HepG2 (cell line): ENCODE results near the gene PRDX5. TPM values are rescaled to one million over a fixed set of nuclear protein-coding genes. Genes with fewer than 3 reads are reported as not detected.

Experiments used
- MAFG ChIP-seq: sonication (generic); formaldehyde crosslinking; IDR thresholded peaks from 2 replicates; pipeline ENCODE4 v1.5.1; 2020; ENCODE audit warnings: mild to moderate bottlenecking, missing genetic modification reagents
- MAFK ChIP-seq, 2 experiments: IDR thresholded peaks in 1 of 2; conservative IDR thresholded peaks in 1 of 2; 2 replicates each; pipeline ENCODE4 v1.6.1; 2011; ENCODE audit warnings: improper control_type of control experiment in 2 of 2, low read length in 2 of 2
- MTA1 ChIP-seq: sonication (generic); formaldehyde crosslinking; IDR thresholded peaks from 2 replicates; pipeline ENCODE4 v1.4.0; 2020; ENCODE audit warnings: missing genetic modification reagents, mild to moderate bottlenecking, borderline replicate concordance
- MYPOP ChIP-seq: sonication (generic); formaldehyde crosslinking; IDR thresholded peaks from 2 replicates; pipeline ENCODE4 v1.8.1; 2023; ENCODE audit warnings: mild to moderate bottlenecking, moderate library complexity, missing genetic modification reagents
- PREB ChIP-seq: sonication (generic); formaldehyde crosslinking; IDR thresholded peaks from 2 replicates; pipeline ENCODE4 v1.4.0; 2020; ENCODE audit warnings: missing genetic modification reagents
- SIX4 ChIP-seq: sonication (generic); formaldehyde crosslinking; IDR thresholded peaks from 2 replicates; pipeline ENCODE4 v1.4.0; 2020; ENCODE audit warnings: missing genetic modification reagents
- SMYD3 ChIP-seq: sonication (generic); formaldehyde crosslinking; IDR thresholded peaks from 2 replicates; pipeline ENCODE4 v1.8.1; 2023; ENCODE audit warnings: mild to moderate bottlenecking, missing genetic modification reagents
- THRA ChIP-seq: sonication (generic); formaldehyde crosslinking; IDR thresholded peaks from 2 replicates; pipeline ENCODE4 v1.4.0; 2020; ENCODE audit warnings: missing genetic modification reagents, borderline replicate concordance
- TP53 ChIP-seq: sonication (generic); formaldehyde crosslinking; conservative IDR thresholded peaks from 2 replicates; pipeline ENCODE4 v1.4.0; 2020; ENCODE audit warnings: missing genetic modification reagents
- ZBTB2 ChIP-seq: sonication (generic); formaldehyde crosslinking; IDR thresholded peaks from 2 replicates; pipeline ENCODE4 v1.8.0; 2022; ENCODE audit warnings: low read depth, missing genetic modification reagents
- ZEB1 ChIP-seq: IDR thresholded peaks from 2 replicates; pipeline ENCODE4 v1.6.1; 2012; ENCODE audit warnings: mild to moderate bottlenecking, low read depth, inconsistent platforms; ENCODE audit not compliant: insufficient replicate concordance
- ZNF253 ChIP-seq: sonication (generic); formaldehyde crosslinking; IDR thresholded peaks from 2 replicates; pipeline ENCODE4 v1.8.0; 2022; ENCODE audit warnings: mild to moderate bottlenecking, missing genetic modification reagents, borderline replicate concordance
- ZNF607 ChIP-seq: sonication (generic); formaldehyde crosslinking; IDR thresholded peaks from 2 replicates; pipeline ENCODE4 v1.5.1; 2020; ENCODE audit warnings: missing genetic modification reagents, mild to moderate bottlenecking, borderline replicate concordance
- ZNF710 ChIP-seq: sonication (generic); formaldehyde crosslinking; IDR thresholded peaks from 2 replicates; pipeline ENCODE4 v1.5.0; 2020; ENCODE audit warnings: mild to moderate bottlenecking, missing genetic modification reagents, borderline replicate concordance
- ZNF773 ChIP-seq: sonication (generic); formaldehyde crosslinking; IDR thresholded peaks from 2 replicates; pipeline ENCODE4 v1.4.0; 2020; ENCODE audit warnings: missing genetic modification reagents, borderline replicate concordance
- ZSCAN25 ChIP-seq: sonication (generic); formaldehyde crosslinking; IDR thresholded peaks from 2 replicates; pipeline ENCODE4 v1.8.0; 2022; ENCODE audit warnings: mild to moderate bottlenecking, missing genetic modification reagents
- polyA plus RNA-seq, 8 experiments: library from polyadenylated mRNA; depleted of rRNA in 3 of 8; stranded (reverse) in 7 of 8; unstranded in 1 of 8; fragments of >200 nt; fragmentation: Illumina TruSeq in 4 of 8; extraction: Trizol in 4 of 8; gene quantifications; 2 replicates each; pipeline versions ENCODE4 v1.2.1 to v1.2.3, GENCODE V29; 2011 to 2016; ENCODE audit warnings: low read depth in 4 of 8, missing spikeins in 1 of 8, mixed read lengths in 1 of 8; ENCODE audit not compliant: insufficient read depth in 1 of 8
- total RNA-seq, 5 experiments: library from RNA; depleted of rRNA; stranded (reverse); fragments of >200 nt; fragmentation: Illumina TruSeq; extraction: Trizol; gene quantifications; 2 replicates each; pipeline ENCODE4 v1.2.3, GENCODE V29; 2016; ENCODE audit warnings: low read depth in 1 of 5

The PRDX5 gene
- total and polyA plus RNA-seq, 2 of the 13 experiments (the other 11 are each of a cell fraction or from before 2014, with no cell fraction given), result 215 to 311 TPM

- TF ChIP-seq MYPOP (0 out of 2 replicates have a peak, but pooled peaks have one; percentile 49), MAFK (conservative IDR thresholded peaks at IDR 0.05 in 1 of 2, IDR thresholded peaks at IDR 0.05 in 1 of 2; ENCODE audit: low read length in 2 of 2) (no peak), SIX4 (CRISPR knock-in tag) (0 out of 2 replicates have a peak, but pooled peaks have one; percentile 32), ZSCAN25 (peak; percentile 87; the same call in 1 of the 2 replicates), ZEB1 (no peak), PREB (CRISPR knock-in tag) (no peak), ZBTB2 (CRISPR knock-in tag) (0 out of 2 replicates have a peak, but pooled peaks have one; percentile 14), ZNF773 (CRISPR knock-in tag) (peak; percentile 72; the same call in 1 of the 2 replicates), THRA (CRISPR knock-in tag) (peak; percentile 55), ZNF607 (CRISPR knock-in tag) (no peak; the same call in 1 of the 2 replicates), TP53 (CRISPR knock-in tag) (0 out of 2 replicates have a peak, but pooled peaks have one; percentile 60), MAFG (CRISPR knock-in tag) (no peak), MTA1 (0 out of 2 replicates have a peak, but pooled peaks have one; percentile 38), ZNF253 (no peak), ZNF710 (CRISPR knock-in tag) (0 out of 2 replicates have a peak, but pooled peaks have one; percentile 35), SMYD3 (CRISPR knock-in tag) (no peak)
Measured at GRCh38 chr11:64317961-64318765, at the start of gene PRDX5 (continued).
